H1 (cell line): Measurements from ENCODE around the gene SPDYE6. TPM values are rescaled to one million over a fixed set of nuclear protein-coding genes. Genes with fewer than 3 reads are reported as not detected.

Experiments
- CTCF ChIA-PET: fragments of 300-600 bp; sonication (Branson Sonifier 250); formaldehyde crosslinking; loops from one replicate; lab custom pipeline; 2021; ENCODE audit not compliant: partially characterized antibody; lab: Charles Lee
- POLR2A ChIA-PET: fragments of 300-600 bp; sonication (Branson Sonifier 250); formaldehyde crosslinking; loops from one replicate; lab custom pipeline; 2021; ENCODE audit warnings: inconsistent platforms; ENCODE audit not compliant: partially characterized antibody; lab: Charles Lee
- DNase-seq, 2 experiments: peaks; one replicate each; pipeline versions ENCODE4 v3.0.0 to v3.0.0-alpha.2; 2010 to 2022; ENCODE audit warnings: low spot score in 2 of 2, low read depth in 1 of 2, mixed read lengths in 1 of 2
- FAIRE-seq: peaks from 2 replicates; lab custom pipeline; 2011; peaks lifted over from hg19 to GRCh38; lab: Jason Lieb, UNC
- H2AFZ ChIP-seq: 2 replicates; pipeline ENCODE4 v1.8.1; 2012; ENCODE audit warnings: low read length, inconsistent platforms
- H2AK5ac ChIP-seq: 2 replicates; pipeline ENCODE4 v1.6.1; 2013; ENCODE audit warnings: low read depth, low read length
- H2BK120ac ChIP-seq: replicated peaks from 2 replicates; pipeline ENCODE3; 2013; ENCODE audit warnings: low read depth, low read length, inconsistent platforms
- H2BK12ac ChIP-seq: 2 replicates; pipeline ENCODE4 v1.6.1; 2013; ENCODE audit warnings: low read depth, low read length
- H2BK15ac ChIP-seq: 2 replicates; pipeline ENCODE4 v1.6.1; 2013; ENCODE audit warnings: low read length
- H2BK20ac ChIP-seq: 2 replicates; pipeline ENCODE4 v1.6.1; 2013; ENCODE audit warnings: low read length
- H2BK5ac ChIP-seq: 2 replicates; pipeline ENCODE4 v1.6.1; 2013; ENCODE audit warnings: low read depth, low read length
- H3K14ac ChIP-seq: 2 replicates; pipeline ENCODE4 v1.6.1; 2013; ENCODE audit warnings: inconsistent platforms; ENCODE audit not compliant: insufficient read length
- H3K18ac ChIP-seq: 2 replicates; pipeline ENCODE4 v1.6.1; 2013; ENCODE audit warnings: low read length; ENCODE audit errors: extremely low read depth
- H3K23ac ChIP-seq: 2 replicates; pipeline ENCODE4 v1.6.1; 2013; ENCODE audit warnings: inconsistent platforms; ENCODE audit not compliant: insufficient read length
- H3K23me2 ChIP-seq: 2 replicates; pipeline ENCODE4 v1.6.1; 2013; ENCODE audit warnings: low read depth, low read length
- H3K27ac ChIP-seq: 2 replicates; pipeline ENCODE4 v1.6.1; 2011; ENCODE audit warnings: low read depth, low read length, inconsistent platforms
- H3K27me3 ChIP-seq, 4 experiments: replicated peaks in 1 of 4; 1 replicate in 1 of 4; 2 replicates in 3 of 4; pipeline versions ENCODE4 v1.6.1 to v1.8.1; 2011 to 2013; ENCODE audit warnings: low read length in 3 of 4, mild to moderate bottlenecking in 3 of 4, inconsistent platforms in 2 of 4, mixed read lengths in 2 of 4, moderate library complexity in 1 of 4; ENCODE audit not compliant: control insufficient read depth in 3 of 4, insufficient read depth in 3 of 4; ENCODE audit errors: extremely low read depth in 1 of 4
- H3K36me3 ChIP-seq, 4 experiments: 2 replicates each; pipeline versions ENCODE4 v1.6.1 to v1.8.1; 2011 to 2013; ENCODE audit warnings: mild to moderate bottlenecking in 4 of 4, low read length in 3 of 4, moderate library complexity in 2 of 4, control low read depth in 1 of 4, inconsistent platforms in 1 of 4; ENCODE audit not compliant: insufficient read depth in 4 of 4, control insufficient read depth in 2 of 4
- H3K4ac ChIP-seq: replicated peaks from 2 replicates; pipeline ENCODE3; 2013; ENCODE audit warnings: low read length, low read depth, mixed read lengths, inconsistent platforms; ENCODE audit not compliant: insufficient read length
- H3K4me1 ChIP-seq, 4 experiments: replicated peaks in 1 of 4; 1 replicate in 1 of 4; 2 replicates in 3 of 4; pipeline versions ENCODE4 v1.6.1 to v1.8.1; 2011 to 2013; ENCODE audit warnings: low read length in 3 of 4, inconsistent platforms in 2 of 4, mixed read lengths in 1 of 4; ENCODE audit not compliant: insufficient read depth in 4 of 4, control insufficient read depth in 3 of 4
- H3K4me2 ChIP-seq, 2 experiments: 2 replicates each; pipeline versions ENCODE4 v1.6.1 to v1.8.1; 2011 to 2013; ENCODE audit warnings: low read depth in 2 of 2, low read length in 2 of 2, control low read depth in 1 of 2, inconsistent platforms in 1 of 2, mild to moderate bottlenecking in 1 of 2; ENCODE audit not compliant: insufficient read depth in 1 of 2
- H3K4me3 ChIP-seq, 4 experiments: fragments of 200-600, 300-600 bp in 1 of 4; sonication (generic), shearing (Covaris generic), sonication (Bioruptor Twin) in 1 of 4; 2 replicates each; pipeline versions ENCODE4 v1.5.1 to v1.8.1; 2011 to 2016; ENCODE audit warnings: low read length in 4 of 4, low read depth in 3 of 4, control low read depth in 2 of 4, inconsistent platforms in 2 of 4, mild to moderate bottlenecking in 2 of 4, mixed read lengths in 1 of 4, moderate library complexity in 1 of 4; ENCODE audit not compliant: insufficient read depth in 2 of 4; ENCODE audit errors: extremely low read depth in 1 of 4
- H3K56ac ChIP-seq: replicated peaks from 2 replicates; pipeline ENCODE3; 2013; ENCODE audit warnings: low read depth, mild to moderate bottlenecking, mixed read lengths, low read length, inconsistent platforms; ENCODE audit not compliant: insufficient read length
- H3K79me1 ChIP-seq: 2 replicates; pipeline ENCODE4 v1.6.1; 2013; ENCODE audit warnings: low read depth, low read length, control low read depth
- H3K79me2 ChIP-seq, 2 experiments: 2 replicates each; pipeline versions ENCODE4 v1.6.1 to v1.8.1; 2012 to 2013; ENCODE audit warnings: low read length in 2 of 2, mild to moderate bottlenecking in 2 of 2, inconsistent platforms in 1 of 2; ENCODE audit not compliant: insufficient read depth in 2 of 2, control insufficient read depth in 1 of 2
- H3K9ac ChIP-seq, 4 experiments: replicated peaks in 1 of 4; 1 replicate in 1 of 4; 2 replicates in 3 of 4; pipeline versions ENCODE4 v1.6.1 to v1.8.1; 2011 to 2013; ENCODE audit warnings: low read depth in 3 of 4, low read length in 3 of 4, control low read depth in 2 of 4, mild to moderate bottlenecking in 2 of 4, moderate library complexity in 2 of 4, inconsistent platforms in 1 of 4; ENCODE audit errors: extremely low read depth in 1 of 4
- H3K9me3 ChIP-seq, 2 experiments: 2 replicates each; pipeline versions ENCODE4 v1.6.1 to v1.8.1; 2012 to 2013; ENCODE audit warnings: mild to moderate bottlenecking in 2 of 2, moderate library complexity in 2 of 2, control low read depth in 1 of 2, inconsistent platforms in 1 of 2, low read depth in 1 of 2, low read length in 1 of 2, mixed read lengths in 1 of 2; ENCODE audit not compliant: insufficient read depth in 2 of 2
- H4K20me1 ChIP-seq, 2 experiments: replicated peaks in 1 of 2; 2 replicates each; pipeline versions ENCODE3 to v1.8.1; 2011 to 2013; ENCODE audit warnings: inconsistent platforms in 2 of 2, low read length in 2 of 2, mild to moderate bottlenecking in 1 of 2; ENCODE audit not compliant: insufficient read depth in 2 of 2, control insufficient read depth in 1 of 2
- H4K5ac ChIP-seq: 2 replicates; pipeline ENCODE4 v1.6.1; 2013; ENCODE audit warnings: low read length, low read depth, mixed read lengths, inconsistent platforms; ENCODE audit not compliant: insufficient read length
- H4K8ac ChIP-seq: 2 replicates; pipeline ENCODE4 v1.8.0; 2013; ENCODE audit warnings: mild to moderate bottlenecking, moderate library complexity, low read length, inconsistent platforms; ENCODE audit not compliant: insufficient read depth; ENCODE audit errors: extremely low read depth
- H4K91ac ChIP-seq: replicated peaks from 2 replicates; pipeline ENCODE3; 2013; ENCODE audit warnings: low read length, mixed read lengths, inconsistent platforms; ENCODE audit not compliant: insufficient read length
- CEBPB ChIP-seq: IDR thresholded peaks from 2 replicates; pipeline ENCODE4 v1.6.1; 2012; ENCODE audit warnings: low read depth, low read length
- JUND ChIP-seq: IDR thresholded peaks from 2 replicates; pipeline ENCODE4 v1.6.1; 2011; ENCODE audit warnings: mild to moderate bottlenecking, improper control_type of control experiment, low read length
- WGBS, 2 experiments: shearing (Covaris generic) in 1 of 2; methylation state at CpG; one replicate each; pipeline versions ENCODE4 v1.1.6 to v1.1.7; 2013 to 2015; ENCODE audit warnings: low lambda C conversion rate in 2 of 2, mixed read lengths in 2 of 2, inconsistent platforms in 1 of 2, low coverage in 1 of 2, missing lambda C conversion rate in 1 of 2; ENCODE audit not compliant: insufficient replicate concordance in 2 of 2, insufficient coverage in 1 of 2, insufficient read length in 1 of 2; ENCODE audit errors: extremely low coverage in 1 of 2, missing lambda C conversion rate in 1 of 2; 5-methylcytosine and 5-hydroxymethylcytosine counted together
- polyA plus RNA-seq, 7 experiments: library from polyadenylated mRNA; depleted of rRNA in 3 of 7; stranded (reverse) in 5 of 7; unstranded in 2 of 7; fragments of >200 nt in 5 of 7; fragments of 200-250 nt in 2 of 7; gene quantifications; 1 replicate in 5 of 7; 2 replicates in 1 of 7; 4 replicates in 1 of 7; pipeline versions ENCODE4 v1.2.1 to v1.2.3, GENCODE V29; 2011 to 2013; ENCODE audit warnings: missing spikeins in 2 of 7, mixed read lengths in 2 of 7
- total RNA-seq: library from RNA; stranded (reverse); fragmentation: NEBNext Ultra II Directional; extraction: Animal tissue kit (Norgen Biotek cat#: 25700); gene quantifications from 2 replicates; pipeline ENCODE4 v1.2.1, GENCODE V29; 2021

The SPDYE6 gene
- total and polyA plus RNA-seq, 2 of the 8 experiments (the other 6 are each of a cell fraction or from before 2014, with no cell fraction given), result not detected

- POLR2A ChIA-PET, result no interaction called here
- 96% methylated on average over 17 of the region's 22 CpGs; no CpG with 5 or more reads in 1 of the 2 experiments for WGBS, 2 experiments
- H2BK12ac ChIP-seq, result no peak overlapping the region
Measured at GRCh38 chr7:102313997-102314780, 42.1 kb downstream of the SPDYE6 start.

More at GRCh38 chr7:102313997-102314780, 42.1 kb downstream of the SPDYE6 start:
- Histone ChIP-seq H4K20me1 (no peaks in the 10 kb centered on the region), H3K23ac (no peak overlapping the region), H3K4me3 (no peak overlapping the region), H3K4ac (no peak overlapping the region), H4K91ac (no peak overlapping the region), H3K18ac (no peak overlapping the region), H3K23me2 (no peaks in the 10 kb centered on the region), H3K4me2 (no peak overlapping the region), H4K5ac (no peak overlapping the region), H3K27me3 (no peaks in the 10 kb centered on the region), H2BK20ac (no peak overlapping the region), H2BK5ac (no peak overlapping the region), H2AFZ (no peak overlapping the region), H2AK5ac (no peak overlapping the region), H3K79me1 (no peaks in the 10 kb centered on the region), H3K4me1 (peaks cover 0 to 5% (median 2%) of the 10 kb centered on the region in 4 experiments; a peak in 4 of 7 replicates), H3K9ac (no peak overlapping the region), H3K14ac (no peak overlapping the region), H2BK120ac (no peak overlapping the region), H3K27ac (no peak overlapping the region), H3K79me2 (no peaks in the 10 kb centered on the region), H3K9me3 (no peaks in the 10 kb centered on the region), H3K56ac (no peak overlapping the region), H3K36me3 (peaks cover 0 to 4% (median 3%) of the 10 kb centered on the region in 4 experiments; a peak in 3 of 8 replicates), H4K8ac (no peak overlapping the region), H2BK15ac (no peak overlapping the region)
- TF ChIP-seq JUND (no peak), CEBPB (no peak)
- DNase-seq (no peak), FAIRE-seq (no peak)
- CTCF ChIA-PET, result interaction anchor here (1.1 kb wide), 1 partner anchor 7 kb away, joined by 3 read pairs; no protein-coding TSS in a partner anchor
